SK-N-SH (cell line): ENCODE data around the gene OTOS. TPM values are rescaled to one million over a fixed set of nuclear protein-coding genes. Genes with fewer than 3 reads are reported as not detected.

ENCODE experiments used
- CTCF ChIA-PET: fragments of 300-600, 350-600 bp; formaldehyde crosslinking; extraction: SDS; loops from one replicate; lab custom pipeline; 2021; lab: Yijun Ruan, JAX
- POLR2A ChIA-PET: fragments of 350-600 bp; sonication (Branson Sonifier 250); formaldehyde crosslinking; extraction: SDS; loops from one replicate; lab custom pipeline; 2020; ENCODE audit warnings: antibody characterized with exemption, inconsistent platforms; lab: Yijun Ruan, JAX
- DNase-seq: peaks from one replicate; pipeline ENCODE4 v3.0.0; 2012
- H2AFZ ChIP-seq: fragments of 200-600 bp; sonication (generic); 2 replicates; pipeline ENCODE4 v1.8.1; 2016; ENCODE audit warnings: antibody characterized with exemption, mild to moderate bottlenecking, low read depth
- H3F3A ChIP-seq: fragments of 200-600 bp; sonication (generic); replicated peaks from 2 replicates; pipeline ENCODE3; 2016; ENCODE audit warnings: antibody characterized with exemption, mild to moderate bottlenecking; ENCODE audit not compliant: insufficient read depth
- H3K27ac ChIP-seq, 2 experiments: fragments of 200-500 bp in 1 of 2; fragments of 200-600 bp in 1 of 2; sonication (Bioruptor generic) in 1 of 2; sonication (generic), shearing (Covaris generic) in 1 of 2; 2 replicates each; pipeline versions ENCODE4 v1.5.1 to v1.6.1; 2014 to 2016; ENCODE audit warnings: low read depth in 2 of 2, inconsistent platforms in 1 of 2, low read length in 1 of 2, mild to moderate bottlenecking in 1 of 2, mixed read lengths in 1 of 2
- H3K27me3 ChIP-seq: fragments of 200-600 bp; sonication (generic), shearing (Covaris generic); 2 replicates; pipeline ENCODE4 v1.6.1; 2016; ENCODE audit warnings: mixed run types; ENCODE audit not compliant: insufficient read depth
- H3K36me3 ChIP-seq, 2 experiments: fragments of 200-500 bp in 1 of 2; fragments of 200-600 bp in 1 of 2; sonication (Bioruptor generic) in 1 of 2; sonication (generic) in 1 of 2; replicated peaks in 1 of 2; 2 replicates each; pipeline versions ENCODE3 to v1.5.1; 2014 to 2016; ENCODE audit warnings: low read length in 1 of 2, mild to moderate bottlenecking in 1 of 2; ENCODE audit not compliant: insufficient read depth in 2 of 2, control insufficient read depth in 1 of 2
- H3K4me1 ChIP-seq, 2 experiments: fragments of 200-500 bp in 1 of 2; fragments of 200-600 bp in 1 of 2; sonication (Bioruptor generic) in 1 of 2; sonication (generic), shearing (Covaris generic) in 1 of 2; 2 replicates each; pipeline versions ENCODE4 v1.5.1 to v1.6.1; 2014 to 2016; ENCODE audit warnings: low read depth in 1 of 2, low read length in 1 of 2, mixed run types in 1 of 2; ENCODE audit not compliant: insufficient read depth in 2 of 2, control insufficient read depth in 1 of 2
- H3K4me2 ChIP-seq: fragments of 200-600 bp; sonication (generic), shearing (Covaris generic); 2 replicates; pipeline ENCODE4 v1.6.1; 2017; ENCODE audit warnings: mixed run types
- H3K4me3 ChIP-seq, 2 experiments: fragments of 200-500 bp in 1 of 2; fragments of 200-600 bp in 1 of 2; sonication (Bioruptor generic) in 1 of 2; sonication (generic), shearing (Covaris generic) in 1 of 2; 2 replicates each; pipeline versions ENCODE4 v1.5.1 to v1.8.1; 2014 to 2016; ENCODE audit warnings: low read depth in 2 of 2, inconsistent platforms in 1 of 2, low read length in 1 of 2, mild to moderate bottlenecking in 1 of 2, mixed read lengths in 1 of 2, moderate library complexity in 1 of 2
- H3K79me2 ChIP-seq: fragments of 200-600 bp; sonication (generic); 2 replicates; pipeline ENCODE4 v1.8.1; 2017; ENCODE audit warnings: mild to moderate bottlenecking; ENCODE audit not compliant: insufficient read depth
- H3K9ac ChIP-seq: fragments of 200-600 bp; sonication (generic); 2 replicates; pipeline ENCODE4 v1.6.1; 2017; ENCODE audit warnings: mixed run types
- H3K9me2 ChIP-seq: fragments of 200-600 bp; sonication (generic); 2 replicates; pipeline ENCODE4 v1.6.1; 2017; ENCODE audit warnings: mixed run types
- H3K9me3 ChIP-seq: fragments of 200-600 bp; sonication (generic); 2 replicates; pipeline ENCODE4 v1.6.1; 2017; ENCODE audit warnings: mixed run types, mild to moderate bottlenecking, moderate library complexity
- H4K20me1 ChIP-seq: fragments of 200-600 bp; sonication (generic); 2 replicates; pipeline ENCODE4 v1.6.1; 2017; ENCODE audit warnings: mild to moderate bottlenecking, mixed run types; ENCODE audit not compliant: insufficient read depth
- CHD2 ChIP-seq: fragments of 150-350 bp; IDR thresholded peaks from 2 replicates; pipeline ENCODE4 v1.6.1; 2018; ENCODE audit warnings: low read length; ENCODE audit not compliant: partially characterized antibody
- ELF1 ChIP-seq: IDR thresholded peaks from 2 replicates; pipeline ENCODE4 v1.4.0; 2012
- EP300 ChIP-seq, 2 experiments: IDR thresholded peaks; 2 replicates each; pipeline versions ENCODE4 v1.4.0 to v1.6.1; 2012; ENCODE audit warnings: borderline replicate concordance in 1 of 2, low read depth in 1 of 2, low read length in 1 of 2
- FOXJ3 ChIP-seq: sonication (generic); formaldehyde crosslinking; IDR thresholded peaks from 2 replicates; pipeline ENCODE4 v1.5.1; 2020; ENCODE audit warnings: mild to moderate bottlenecking, missing genetic modification reagents
- FOXM1 ChIP-seq: IDR thresholded peaks from 2 replicates; pipeline ENCODE4 v1.4.0; 2012; ENCODE audit warnings: low read depth, mild to moderate bottlenecking
- GABPA ChIP-seq: IDR thresholded peaks from 2 replicates; pipeline ENCODE4 v1.4.0; 2012; ENCODE audit warnings: low read depth, mild to moderate bottlenecking
- JUND ChIP-seq: IDR thresholded peaks from 2 replicates; pipeline ENCODE4 v1.4.0; 2012
- NFIC ChIP-seq: IDR thresholded peaks from 2 replicates; pipeline ENCODE4 v1.4.0; 2012; ENCODE audit warnings: borderline replicate concordance
- NRF1 ChIP-seq: IDR thresholded peaks from 2 replicates; pipeline ENCODE4 v1.6.1; 2012; ENCODE audit warnings: low read depth, mild to moderate bottlenecking, low read length
- POLR2AphosphoS5 ChIP-seq: IDR thresholded peaks from 2 replicates; pipeline ENCODE4 v1.6.1; 2012; ENCODE audit warnings: low read depth, low read length
- RAD21 ChIP-seq: IDR thresholded peaks from 2 replicates; pipeline ENCODE4 v1.6.1; 2012; ENCODE audit warnings: mild to moderate bottlenecking, low read length
- RCOR1 ChIP-seq: fragments of 150-350 bp; IDR thresholded peaks from 2 replicates; pipeline ENCODE4 v1.6.1; 2017; ENCODE audit warnings: antibody characterized with exemption, low read length
- SIN3A ChIP-seq: IDR thresholded peaks from 2 replicates; pipeline ENCODE4 v1.6.1; 2012; ENCODE audit warnings: low read depth, mild to moderate bottlenecking, low read length, moderate library complexity, borderline replicate concordance
- SMC3 ChIP-seq: IDR thresholded peaks from 2 replicates; pipeline ENCODE4 v1.6.1; 2012; ENCODE audit warnings: low read depth, low read length, improper control_type of control experiment
- TAF1 ChIP-seq: IDR thresholded peaks from 2 replicates; pipeline ENCODE4 v1.6.1; 2012; ENCODE audit warnings: low read depth, mild to moderate bottlenecking, low read length, moderate library complexity, borderline replicate concordance
- TCF12 ChIP-seq: IDR thresholded peaks from 2 replicates; pipeline ENCODE4 v1.4.0; 2012
- YY1 ChIP-seq: IDR thresholded peaks from 2 replicates; pipeline ENCODE4 v1.4.0; 2012; ENCODE audit warnings: low read depth, mild to moderate bottlenecking
- WGBS: methylation state at CpG from one replicate; pipeline ENCODE4 v1.1.6; 2017; ENCODE audit warnings: low lambda C conversion rate; 5-methylcytosine and 5-hydroxymethylcytosine counted together
- polyA plus RNA-seq, 3 experiments: library from polyadenylated mRNA; depleted of rRNA; stranded (reverse); fragments of >200 nt; gene quantifications; 2 replicates each; pipeline ENCODE4 v1.2.3, GENCODE V29; 2012
- TF ChIP-seq, protein P1 (sequence below): IDR thresholded peaks from 2 replicates; pipeline ENCODE4 v1.4.0; 2012; ENCODE audit warnings: low read depth
- TF ChIP-seq, protein P2 (sequence below): fragments of 150-350 bp; IDR thresholded peaks from 2 replicates; pipeline ENCODE4 v1.6.1; 2017; ENCODE audit warnings: antibody characterized with exemption, low read length, low read depth, borderline replicate concordance
- TF ChIP-seq, protein P3 (sequence below): fragments of 150-350 bp; IDR thresholded peaks from 2 replicates; pipeline ENCODE4 v1.6.1; 2016; ENCODE audit warnings: mild to moderate bottlenecking, low read depth, low read length

Gene OTOS
- polyA plus RNA-seq, 1 of the 3 experiments (the other 2 are of a cell fraction), result not detected

DNA sequence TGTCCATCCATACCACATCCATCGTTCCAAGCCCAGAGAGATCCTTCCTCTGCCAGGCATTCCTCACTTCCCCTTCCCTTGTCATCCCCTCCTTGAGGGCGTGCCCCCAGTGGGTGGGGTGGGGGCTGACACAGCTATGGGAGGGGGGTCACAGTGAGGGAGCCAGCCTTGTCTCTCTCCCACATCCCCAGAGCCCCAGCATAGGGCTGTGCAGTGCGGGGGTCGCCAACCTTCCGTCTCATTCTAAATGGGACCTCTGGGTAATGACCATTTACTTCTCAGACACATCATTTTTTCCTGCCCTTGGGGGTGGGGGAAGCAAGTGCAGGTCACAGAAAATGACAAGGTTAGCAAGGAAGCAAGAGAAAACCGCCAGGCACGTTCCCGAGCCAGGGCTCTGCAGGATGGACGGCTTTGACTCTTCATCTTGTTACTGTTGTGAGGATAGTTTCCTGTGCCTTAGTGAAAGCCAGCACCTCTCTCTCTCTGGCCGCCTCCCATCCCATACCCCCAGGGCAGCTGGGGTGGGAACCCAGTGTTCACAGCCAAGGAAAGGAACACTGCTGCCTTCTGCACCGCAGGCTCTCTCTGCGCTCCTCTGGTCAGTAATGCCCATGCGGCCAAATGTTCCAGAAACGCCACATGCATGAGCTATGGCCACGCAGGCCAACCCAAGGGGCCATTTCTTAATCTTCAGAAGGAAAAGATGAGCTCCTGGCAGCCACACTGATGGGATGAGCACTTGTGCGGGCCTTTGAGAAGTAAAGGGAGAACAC is 22.7 kb upstream of the OTOS start:
- CTCF ChIA-PET, result interaction anchor here (0.7 to 2.1 kb wide), 5 partner anchors 13 to 1057 kb away, joined by 3 to 14 read pairs (median 3); no protein-coding TSS in a partner anchor
- POLR2A ChIA-PET, result no interaction called here
- Histone ChIP-seq H3K27ac (no peak overlapping the region), H3K9me2 (no peaks in the 10 kb centered on the region), H3K4me3 (no peak overlapping the region), H3K4me2 (no peak overlapping the region), H3K79me2 (no peaks in the 10 kb centered on the region), H3K9me3 (no peaks in the 10 kb centered on the region), H3K27me3 (no peaks in the 10 kb centered on the region), H2AFZ (no peak overlapping the region), H3K36me3 (no peaks in the 10 kb centered on the region), H3K9ac (no peak overlapping the region), H3F3A (no peaks in the 10 kb centered on the region), H4K20me1 (no peaks in the 10 kb centered on the region), H3K4me1 (no peaks in the 10 kb centered on the region)
- 33% methylated on average over 16 of the region's 16 CpGs for WGBS
- TF ChIP-seq CHD2, result no peak
- TF ChIP-seq TAF1, result no peak
- TF ChIP-seq, protein P1, sequence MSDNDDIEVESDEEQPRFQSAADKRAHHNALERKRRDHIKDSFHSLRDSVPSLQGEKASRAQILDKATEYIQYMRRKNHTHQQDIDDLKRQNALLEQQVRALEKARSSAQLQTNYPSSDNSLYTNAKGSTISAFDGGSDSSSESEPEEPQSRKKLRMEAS, result no peak
- TF ChIP-seq, protein P2, sequence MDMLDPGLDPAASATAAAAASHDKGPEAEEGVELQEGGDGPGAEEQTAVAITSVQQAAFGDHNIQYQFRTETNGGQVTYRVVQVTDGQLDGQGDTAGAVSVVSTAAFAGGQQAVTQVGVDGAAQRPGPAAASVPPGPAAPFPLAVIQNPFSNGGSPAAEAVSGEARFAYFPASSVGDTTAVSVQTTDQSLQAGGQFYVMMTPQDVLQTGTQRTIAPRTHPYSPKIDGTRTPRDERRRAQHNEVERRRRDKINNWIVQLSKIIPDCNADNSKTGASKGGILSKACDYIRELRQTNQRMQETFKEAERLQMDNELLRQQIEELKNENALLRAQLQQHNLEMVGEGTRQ, result no peak
- TF ChIP-seq POLR2AphosphoS5, result no peak
- TF ChIP-seq ELF1, result no peak
- no peak for TF ChIP-seq NFIC
- no peak for TF ChIP-seq FOXM1
- TF ChIP-seq RAD21, result no peak
- TF ChIP-seq JUND, result no peak
- no peak for TF ChIP-seq SMC3
- TF ChIP-seq, protein P3, sequence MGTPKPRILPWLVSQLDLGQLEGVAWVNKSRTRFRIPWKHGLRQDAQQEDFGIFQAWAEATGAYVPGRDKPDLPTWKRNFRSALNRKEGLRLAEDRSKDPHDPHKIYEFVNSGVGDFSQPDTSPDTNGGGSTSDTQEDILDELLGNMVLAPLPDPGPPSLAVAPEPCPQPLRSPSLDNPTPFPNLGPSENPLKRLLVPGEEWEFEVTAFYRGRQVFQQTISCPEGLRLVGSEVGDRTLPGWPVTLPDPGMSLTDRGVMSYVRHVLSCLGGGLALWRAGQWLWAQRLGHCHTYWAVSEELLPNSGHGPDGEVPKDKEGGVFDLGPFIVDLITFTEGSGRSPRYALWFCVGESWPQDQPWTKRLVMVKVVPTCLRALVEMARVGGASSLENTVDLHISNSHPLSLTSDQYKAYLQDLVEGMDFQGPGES, result no peak
- no peak for TF ChIP-seq NRF1
- no peak for TF ChIP-seq TCF12
- no peak for TF ChIP-seq GABPA
- no peak for TF ChIP-seq SIN3A
- TF ChIP-seq EP300 (IDR thresholded peaks at IDR 0.05; ENCODE audit: borderline replicate concordance in 1 of 2, low read depth in 1 of 2, low read length in 1 of 2), result no peak
- TF ChIP-seq RCOR1, result no peak
- no peak for TF ChIP-seq FOXJ3 (CRISPR knock-in tag)
- no peak for TF ChIP-seq YY1
- no peak for DNase-seq
